DND-41 (cell line): ENCODE results near the gene ELMO3.

Source experiments
- EZH2 ChIP-seq: IDR thresholded peaks from 3 replicates; pipeline ENCODE4 v1.6.1; 2012; ENCODE audit warnings: borderline replicate concordance, low read depth, mild to moderate bottlenecking, moderate library complexity, low read length, inconsistent platforms; ENCODE audit not compliant: severe bottlenecking
- TF ChIP-seq, protein P1 (sequence below): IDR thresholded peaks from 2 replicates; pipeline ENCODE4 v1.5.1; 2012; ENCODE audit warnings: borderline replicate concordance, low read length, moderate library complexity, mild to moderate bottlenecking; ENCODE audit not compliant: poor library complexity, severe bottlenecking; ENCODE audit errors: extremely low read depth

DNA sequence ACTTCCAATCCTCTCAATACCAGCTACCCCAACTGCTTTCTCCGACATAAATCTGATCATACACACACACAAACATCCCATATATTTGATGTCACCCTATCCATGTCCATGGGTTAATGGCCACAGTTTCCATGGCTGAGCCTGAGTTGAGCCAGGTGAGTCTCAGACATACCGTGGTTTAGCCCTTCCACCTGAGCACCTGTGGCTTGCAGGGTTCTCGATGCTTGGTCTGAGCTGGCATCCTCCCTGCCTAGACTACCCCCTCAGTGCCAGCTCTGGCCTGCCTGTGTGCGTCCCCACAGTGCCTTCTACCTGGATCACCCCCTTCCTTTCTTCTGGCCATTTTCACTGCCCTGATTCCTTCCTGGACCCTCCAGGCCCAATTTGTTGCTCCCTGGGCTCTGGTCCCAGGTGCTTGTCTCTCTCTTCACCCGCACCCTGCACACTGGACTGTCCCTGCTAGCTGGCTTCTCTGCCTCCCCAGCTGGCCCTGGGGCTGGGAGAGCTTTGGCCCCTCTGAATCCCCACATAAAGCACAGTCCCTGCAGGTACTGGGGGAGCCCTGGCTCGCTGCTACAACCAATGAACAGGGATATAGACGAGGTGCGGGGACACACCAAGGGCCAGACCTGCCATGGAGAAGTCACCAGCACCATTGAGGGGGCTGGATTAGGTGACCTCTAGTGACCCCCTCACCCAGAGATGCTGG, 7.4 kb downstream of the ELMO3 start:
- TF ChIP-seq, protein P1, sequence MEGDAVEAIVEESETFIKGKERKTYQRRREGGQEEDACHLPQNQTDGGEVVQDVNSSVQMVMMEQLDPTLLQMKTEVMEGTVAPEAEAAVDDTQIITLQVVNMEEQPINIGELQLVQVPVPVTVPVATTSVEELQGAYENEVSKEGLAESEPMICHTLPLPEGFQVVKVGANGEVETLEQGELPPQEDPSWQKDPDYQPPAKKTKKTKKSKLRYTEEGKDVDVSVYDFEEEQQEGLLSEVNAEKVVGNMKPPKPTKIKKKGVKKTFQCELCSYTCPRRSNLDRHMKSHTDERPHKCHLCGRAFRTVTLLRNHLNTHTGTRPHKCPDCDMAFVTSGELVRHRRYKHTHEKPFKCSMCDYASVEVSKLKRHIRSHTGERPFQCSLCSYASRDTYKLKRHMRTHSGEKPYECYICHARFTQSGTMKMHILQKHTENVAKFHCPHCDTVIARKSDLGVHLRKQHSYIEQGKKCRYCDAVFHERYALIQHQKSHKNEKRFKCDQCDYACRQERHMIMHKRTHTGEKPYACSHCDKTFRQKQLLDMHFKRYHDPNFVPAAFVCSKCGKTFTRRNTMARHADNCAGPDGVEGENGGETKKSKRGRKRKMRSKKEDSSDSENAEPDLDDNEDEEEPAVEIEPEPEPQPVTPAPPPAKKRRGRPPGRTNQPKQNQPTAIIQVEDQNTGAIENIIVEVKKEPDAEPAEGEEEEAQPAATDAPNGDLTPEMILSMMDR = no peak
- no peak for TF ChIP-seq EZH2
